GM19193 (cell line): ENCODE measurements around the gene TK2.

ENCODE experiments used
- POLR2A ChIP-seq: IDR thresholded peaks from 4 replicates; pipeline ENCODE4 v1.6.1; 2011; ENCODE audit not compliant: insufficient read depth, insufficient read length; ENCODE audit errors: extremely low read depth

The TK2 gene

DNA sequence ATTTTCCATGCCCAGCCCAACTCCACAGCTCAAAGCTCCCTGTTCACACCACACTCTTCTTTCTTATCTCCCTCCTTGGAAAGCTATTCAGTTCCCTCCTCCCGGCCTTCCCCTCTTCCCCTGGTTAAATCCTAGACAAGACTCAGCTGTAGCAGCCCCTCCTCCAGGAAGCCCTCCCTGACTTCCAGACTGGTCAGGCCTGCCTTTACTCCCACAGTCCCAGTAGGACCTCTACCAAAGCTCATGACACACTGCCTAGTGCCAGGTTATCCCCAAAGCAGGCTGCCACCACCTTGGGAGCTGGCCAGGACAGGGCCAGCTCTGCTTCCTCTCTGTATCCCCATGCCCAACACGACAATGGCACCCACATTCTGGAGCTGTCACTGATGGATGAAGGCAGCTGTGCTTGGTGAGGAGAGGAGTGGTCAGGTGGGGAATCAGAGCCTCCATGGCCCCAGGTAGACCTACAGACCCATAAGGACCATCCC, 72.8 kb downstream of the TK2 start:
- TF ChIP-seq POLR2A, result no peak

GRCh38 chr16:66476328-66477027, 73.4 kb downstream of the TK2 start:
- no peak for TF ChIP-seq POLR2A

DNA sequence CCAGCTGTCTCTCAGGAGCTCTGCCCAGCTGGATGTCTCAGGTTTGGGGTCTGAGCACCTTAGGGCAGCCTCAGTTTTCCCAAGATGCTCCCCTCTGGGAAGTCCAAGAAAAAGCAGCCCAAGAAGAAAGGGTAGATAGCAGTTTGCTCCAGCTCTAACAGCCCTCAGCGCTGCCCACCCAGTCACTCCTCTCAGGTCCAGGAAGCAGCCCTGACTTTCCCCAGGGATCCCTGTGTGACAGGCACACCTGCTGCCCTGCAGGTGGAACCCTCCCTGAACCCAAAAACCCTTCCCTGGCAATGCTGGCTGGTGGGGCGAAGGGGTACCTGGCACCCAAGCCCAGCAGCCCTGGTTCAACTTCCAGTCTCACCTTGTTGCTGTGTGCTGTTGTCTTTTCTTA, 74.7 kb downstream of the TK2 start:
- no peak for TF ChIP-seq POLR2A

DNA sequence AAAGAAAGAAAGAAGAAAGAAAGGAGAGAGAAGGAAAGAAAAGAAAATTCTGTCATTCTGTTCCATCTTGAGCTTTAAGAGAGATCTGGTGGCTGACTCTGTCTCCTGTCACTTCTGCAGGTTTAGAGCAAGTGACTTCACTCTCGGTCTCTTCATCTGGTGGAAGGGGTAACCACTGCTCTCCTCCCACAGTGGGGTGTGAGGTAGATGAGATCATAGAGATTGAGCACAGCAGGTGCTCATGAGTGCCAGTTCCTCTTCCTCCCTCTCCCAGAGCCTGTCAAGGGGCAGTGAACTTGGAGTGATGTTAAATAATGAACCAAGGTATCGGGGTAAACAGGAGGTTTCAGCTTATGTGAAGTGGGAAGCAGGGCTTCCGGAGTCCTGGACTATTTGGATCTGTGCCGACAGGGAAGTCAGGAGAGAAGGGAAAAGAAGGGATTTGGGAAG, 75.1 kb downstream of the TK2 start:
- TF ChIP-seq POLR2A, result no peak

GRCh38 chr16:66473654-66474519, 76.0 kb downstream of the TK2 start:
- TF ChIP-seq POLR2A, result no peak

GRCh38 chr16:66473051-66473571, 76.8 kb downstream of the TK2 start:
- no peak for TF ChIP-seq POLR2A

DNA sequence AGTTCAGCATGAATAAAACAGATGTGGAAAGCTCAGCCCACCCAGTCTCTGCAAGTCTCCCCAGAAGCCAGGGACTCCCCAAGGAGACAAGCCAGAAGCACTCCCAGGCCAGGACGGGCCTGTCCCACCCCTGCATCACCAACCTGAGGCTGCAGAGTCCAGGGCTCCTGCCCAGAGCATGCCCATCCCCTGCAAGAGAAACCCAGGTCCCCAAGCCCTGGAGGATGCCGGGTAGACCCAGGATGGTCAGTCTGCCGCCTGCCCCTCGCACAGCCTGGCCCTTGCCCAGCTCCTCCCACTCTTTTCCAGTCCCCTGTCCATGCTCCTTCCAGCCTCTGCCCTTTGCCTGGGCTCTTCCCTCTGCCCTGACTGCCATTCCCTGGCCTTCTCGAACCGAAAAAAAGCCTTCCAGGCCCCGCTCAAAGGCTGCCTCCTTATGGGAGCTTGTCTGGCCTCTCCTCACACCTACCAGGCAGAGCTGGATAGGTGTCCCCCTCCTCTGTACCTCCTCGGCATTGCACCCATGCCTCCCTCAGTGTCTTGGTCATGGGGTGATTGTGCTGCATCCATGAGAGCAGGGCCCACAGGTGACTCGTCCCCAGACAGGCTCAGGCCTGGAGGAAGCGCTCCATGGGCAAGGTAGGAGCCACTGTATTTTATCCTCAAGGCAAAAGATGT, 78.1 kb downstream of the TK2 start:
- TF ChIP-seq POLR2A, result no peak

DNA sequence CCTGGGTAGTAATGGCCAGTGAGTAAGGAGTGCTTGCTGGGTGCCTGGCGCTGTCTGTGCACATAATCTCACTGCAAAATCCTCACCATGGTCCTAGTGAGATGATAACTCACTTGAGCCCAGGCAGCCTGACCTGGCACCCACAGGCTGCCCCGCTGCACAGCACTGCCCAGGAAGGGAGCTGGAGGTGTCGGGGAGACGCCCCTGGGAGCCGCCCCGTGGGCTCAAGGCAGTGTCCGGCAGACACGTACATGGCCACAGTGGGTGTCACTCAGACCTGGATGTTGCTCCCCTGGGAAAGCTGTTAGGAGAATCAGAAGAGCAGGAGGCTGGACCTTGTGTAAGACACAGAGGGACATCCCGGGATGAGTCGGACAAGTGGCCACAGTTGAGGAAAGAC, 78.7 kb downstream of the TK2 start:
- no peak for TF ChIP-seq POLR2A

- no peak for TF ChIP-seq POLR2A
These were observed 79.4 kb downstream of the TK2 start for GRCh38 chr16:66470556-66470955.

GRCh38 chr16:66469947-66470546, 79.9 kb downstream of the TK2 start:
- TF ChIP-seq POLR2A, result no peak

- no peak for TF ChIP-seq POLR2A
These were observed 80.5 kb downstream of the TK2 start for GRCh38 chr16:66469291-66469946.

DNA sequence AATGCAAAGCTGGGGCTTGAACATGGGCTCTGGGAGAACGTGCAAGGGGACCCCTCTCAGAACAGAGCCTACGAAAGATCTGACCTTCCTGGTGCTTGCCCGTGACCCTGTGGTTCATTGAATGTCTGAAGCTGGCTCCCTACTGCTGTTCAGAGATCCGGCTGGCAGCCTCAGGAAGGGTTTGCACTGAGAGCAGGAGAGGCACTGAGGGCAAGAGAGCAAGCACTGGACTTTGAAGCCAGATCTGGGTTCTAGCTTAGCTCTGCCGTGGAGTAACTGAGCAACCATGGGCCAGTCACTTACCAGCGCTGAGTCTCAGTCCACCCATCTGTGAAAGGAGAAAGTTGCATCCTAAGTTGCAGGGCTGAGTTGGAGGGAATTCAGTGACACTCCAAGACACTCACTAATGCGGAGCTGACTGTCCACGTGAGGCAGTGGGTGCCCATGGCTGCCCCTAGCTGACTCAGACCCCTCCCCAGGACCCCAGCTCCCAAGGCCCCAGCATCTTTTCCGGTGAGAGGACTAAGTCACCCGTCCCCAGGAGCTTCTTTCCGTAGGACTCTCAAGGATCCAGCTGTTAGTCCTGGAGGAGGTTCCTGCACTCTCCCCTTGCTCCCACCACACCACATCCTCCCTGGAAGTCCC, 81.5 kb downstream of the TK2 start:
- no peak for TF ChIP-seq POLR2A

GRCh38 chr16:66467611-66468010, 82.3 kb downstream of the TK2 start:
- TF ChIP-seq POLR2A, result no peak

DNA sequence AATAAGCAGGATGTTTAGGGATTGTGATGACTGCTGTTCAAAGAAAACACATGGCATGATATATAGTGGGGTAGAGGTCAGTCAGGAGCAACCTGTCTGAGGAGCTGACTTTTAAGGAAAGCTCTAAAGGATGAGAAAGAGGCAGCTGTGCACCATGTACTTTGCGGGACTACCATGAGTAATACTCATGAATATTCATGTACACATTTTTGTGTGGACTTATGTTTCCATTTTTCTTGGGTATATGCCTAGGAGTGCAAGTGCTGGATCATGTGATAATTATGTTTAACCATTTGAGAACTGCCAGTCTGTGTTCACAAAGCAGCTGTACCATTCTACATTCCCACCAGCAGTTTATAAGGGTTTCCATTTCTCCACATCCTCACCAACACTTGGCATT, 87.0 kb downstream of the TK2 start:
- no peak for TF ChIP-seq POLR2A
